ENCODE results near the gene TMEM51. TPM values are rescaled to one million over a fixed set of nuclear protein-coding genes. Genes with fewer than 3 reads are reported as not detected.
"Not testable (repeated sequence)": the region's sequence is repeated elsewhere in the genome, so short reads cannot be mapped to it uniquely, and the experiment has no call there.

Gene TMEM51
- total RNA-seq, 4 donors from 2014 or later, result 17.7 to 32.9 (median 22.9) TPM

DNA sequence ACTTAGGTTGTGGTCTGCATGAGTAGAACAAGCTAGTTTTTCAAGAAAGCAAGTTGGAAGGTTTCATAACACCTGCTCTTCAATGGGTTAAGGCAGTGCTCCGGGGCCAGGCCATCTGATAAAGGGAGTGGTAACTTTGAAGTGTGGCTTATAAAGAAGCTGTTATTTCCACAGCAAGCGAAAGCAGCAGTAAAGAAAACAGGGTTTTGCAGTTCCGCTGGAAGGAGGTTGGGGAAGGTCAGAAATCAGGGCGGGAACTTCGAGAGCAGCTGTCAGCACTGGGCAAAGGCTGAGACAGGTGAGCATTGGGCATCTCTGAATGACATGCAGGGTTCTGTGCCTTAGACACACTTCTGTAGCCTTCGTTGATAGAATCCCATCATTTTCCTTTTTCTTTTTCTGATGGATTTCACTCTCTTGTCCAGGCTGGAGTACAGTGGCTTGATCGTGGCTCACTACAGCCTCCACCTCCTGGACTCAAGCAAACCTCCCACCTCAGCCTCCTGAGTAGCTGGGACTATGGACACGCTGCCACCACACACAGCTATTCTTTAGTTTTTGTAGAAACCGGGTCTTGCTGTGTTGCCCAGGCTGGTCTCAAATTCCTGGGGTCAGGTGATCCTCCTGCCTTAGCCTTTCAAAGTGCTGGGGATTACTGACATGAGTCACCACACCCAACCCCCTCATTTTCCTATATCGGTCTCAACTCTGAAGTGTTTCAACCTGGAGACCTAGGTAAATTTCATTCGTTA, 20.5 kb downstream of the TMEM51 start:
- H3K4me3 ChIP-seq, result no peak overlapping the region
- H3K36me3 ChIP-seq, result no peaks in the 10 kb centered on the region
- no peaks in the 10 kb centered on the region for H3K9me3 ChIP-seq
- 15 to 51% methylated on average over 6 to 11 of the region's 11 CpGs for WGBS, 2 donors (ENCODE audit: low coverage in 1 of 2)
- peak overlapping the region; percentile 46 to 65 (median 56) for H3K27ac ChIP-seq
- TF ChIP-seq EP300 (IDR thresholded peaks at IDR 0.05; ENCODE audit: low read depth) (no peak), POLR2A (IDR thresholded peaks at IDR 0.05) (no peak), POLR2AphosphoS5 (IDR thresholded peaks at IDR 0.05) (peak in 2 of 3 donors; percentile 21 to 32)
- TF ChIP-seq, protein P1, sequence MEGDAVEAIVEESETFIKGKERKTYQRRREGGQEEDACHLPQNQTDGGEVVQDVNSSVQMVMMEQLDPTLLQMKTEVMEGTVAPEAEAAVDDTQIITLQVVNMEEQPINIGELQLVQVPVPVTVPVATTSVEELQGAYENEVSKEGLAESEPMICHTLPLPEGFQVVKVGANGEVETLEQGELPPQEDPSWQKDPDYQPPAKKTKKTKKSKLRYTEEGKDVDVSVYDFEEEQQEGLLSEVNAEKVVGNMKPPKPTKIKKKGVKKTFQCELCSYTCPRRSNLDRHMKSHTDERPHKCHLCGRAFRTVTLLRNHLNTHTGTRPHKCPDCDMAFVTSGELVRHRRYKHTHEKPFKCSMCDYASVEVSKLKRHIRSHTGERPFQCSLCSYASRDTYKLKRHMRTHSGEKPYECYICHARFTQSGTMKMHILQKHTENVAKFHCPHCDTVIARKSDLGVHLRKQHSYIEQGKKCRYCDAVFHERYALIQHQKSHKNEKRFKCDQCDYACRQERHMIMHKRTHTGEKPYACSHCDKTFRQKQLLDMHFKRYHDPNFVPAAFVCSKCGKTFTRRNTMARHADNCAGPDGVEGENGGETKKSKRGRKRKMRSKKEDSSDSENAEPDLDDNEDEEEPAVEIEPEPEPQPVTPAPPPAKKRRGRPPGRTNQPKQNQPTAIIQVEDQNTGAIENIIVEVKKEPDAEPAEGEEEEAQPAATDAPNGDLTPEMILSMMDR (IDR thresholded peaks at IDR 0.05), result no peak
- no peaks in the 10 kb centered on the region for H3K27me3 ChIP-seq
- intact Hi-C loops (cut with DNase I; ENCODE audit: low total_unique reads) (no loop called here), in situ Hi-C loops (cut with MboI; ENCODE audit: low pct_ligation_motif_present in 1 of 4, low pct_unique_long_range_greater_than_20kb in 1 of 4, low sequenced_read_pairs in 3 of 4) (no loop called here)
- peak; percentile 62 for DNase-seq
- peaks cover 9 to 70% (median 43%) of the 10 kb centered on the region in 4 donors for H3K4me1 ChIP-seq

DNA sequence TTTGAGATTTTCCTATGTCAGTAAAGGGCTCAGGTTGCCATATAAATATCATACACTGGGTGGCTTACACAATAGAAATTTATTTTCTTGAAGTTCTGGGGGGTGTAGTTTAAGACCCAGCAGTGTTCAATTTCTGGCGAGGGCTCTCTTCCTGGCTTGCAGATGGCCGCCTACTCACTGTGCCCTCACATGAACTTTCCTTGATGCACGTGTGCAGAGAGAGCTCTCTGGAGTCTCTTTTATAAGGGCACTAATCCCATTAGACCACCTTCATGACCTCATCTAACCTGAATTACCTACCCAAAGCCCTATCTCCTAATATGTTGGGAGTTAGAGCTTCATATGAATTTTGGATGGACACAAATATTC, 21.1 kb downstream of the TMEM51 start:
- in situ Hi-C loops (cut with MboI; ENCODE audit: low pct_ligation_motif_present in 1 of 4, low pct_unique_long_range_greater_than_20kb in 1 of 4, low sequenced_read_pairs in 3 of 4) (no loop called here), intact Hi-C loops (cut with DNase I; ENCODE audit: low total_unique reads) (no loop called here)
- H3K4me1 ChIP-seq, result peaks cover 9 to 76% (median 47%) of the 10 kb centered on the region in 4 donors
- H3K9me3 ChIP-seq, result no peaks in the 10 kb centered on the region
- no peak for DNase-seq
- H3K36me3 ChIP-seq, result no peaks in the 10 kb centered on the region
- TF ChIP-seq, protein P1 (IDR thresholded peaks at IDR 0.05), result no peak
- TF ChIP-seq POLR2A (IDR thresholded peaks at IDR 0.05) (no peak), EP300 (IDR thresholded peaks at IDR 0.05; ENCODE audit: low read depth) (no peak), POLR2AphosphoS5 (IDR thresholded peaks at IDR 0.05) (no peak)
- H3K27me3 ChIP-seq, result no peaks in the 10 kb centered on the region
- WGBS, 2 donors (ENCODE audit: low coverage in 1 of 2), result 10% methylated on average over 3 of the region's 3 CpGs; no CpG with 5 or more reads in 1 of the 2 donors
- H3K27ac ChIP-seq, result peak overlapping the region in 3 of 4 donors; percentile 49 to 65 (median 62)
- no peak overlapping the region for H3K4me3 ChIP-seq

DNA sequence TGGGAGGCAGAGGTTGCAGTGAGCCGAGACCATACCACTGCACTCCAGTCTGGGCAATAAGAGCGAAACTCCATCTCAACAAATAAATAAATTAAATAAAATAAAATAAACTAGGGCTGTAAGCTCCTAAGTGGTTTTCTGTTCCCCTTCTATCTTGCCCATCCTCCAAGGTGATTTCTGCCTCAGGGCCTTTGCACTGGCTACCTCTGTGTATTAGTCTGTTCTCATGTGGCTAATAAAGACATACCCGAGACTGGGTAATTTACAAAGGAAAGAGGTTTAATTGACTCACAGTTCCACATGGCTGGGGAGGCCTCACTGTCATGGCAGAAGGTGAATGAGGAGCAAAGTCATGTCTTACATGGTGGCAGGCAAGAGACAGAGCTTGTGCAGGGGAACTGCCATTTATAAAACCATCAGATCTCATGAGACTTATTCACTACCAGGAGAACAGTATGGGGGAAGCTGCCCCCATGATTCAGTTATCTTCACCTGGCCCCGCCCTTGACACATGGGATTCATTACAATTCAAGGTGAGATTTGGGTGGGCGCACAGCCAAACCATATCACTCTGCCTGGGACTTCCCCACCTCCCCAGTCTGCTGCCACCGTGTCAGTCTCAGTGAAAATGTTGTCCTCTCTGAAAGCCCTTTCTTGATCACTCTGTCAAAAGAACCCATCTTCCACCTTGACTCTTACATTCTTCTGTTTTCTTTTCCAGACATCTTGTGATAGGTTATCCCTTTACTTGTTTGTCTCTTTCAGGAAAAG, 22.0 kb downstream of the TMEM51 start:
- H3K27ac ChIP-seq; H3K27me3 ChIP-seq; in situ Hi-C loops (cut with MboI; ENCODE audit: low pct_ligation_motif_present in 1 of 4, low pct_unique_long_range_greater_than_20kb in 1 of 4, low sequenced_read_pairs in 3 of 4); H3K36me3 ChIP-seq; DNase-seq; H3K9me3 ChIP-seq; H3K4me3 ChIP-seq; intact Hi-C loops (cut with DNase I; ENCODE audit: low total_unique reads): not testable (repeated sequence)
- H3K4me1 ChIP-seq, result peaks cover 9 to 85% (median 50%) of the 10 kb centered on the region in 4 donors
- WGBS, 2 donors (ENCODE audit: low coverage in 1 of 2), result 79 to 100% methylated on average over 2 to 6 of the region's 6 CpGs

DNA sequence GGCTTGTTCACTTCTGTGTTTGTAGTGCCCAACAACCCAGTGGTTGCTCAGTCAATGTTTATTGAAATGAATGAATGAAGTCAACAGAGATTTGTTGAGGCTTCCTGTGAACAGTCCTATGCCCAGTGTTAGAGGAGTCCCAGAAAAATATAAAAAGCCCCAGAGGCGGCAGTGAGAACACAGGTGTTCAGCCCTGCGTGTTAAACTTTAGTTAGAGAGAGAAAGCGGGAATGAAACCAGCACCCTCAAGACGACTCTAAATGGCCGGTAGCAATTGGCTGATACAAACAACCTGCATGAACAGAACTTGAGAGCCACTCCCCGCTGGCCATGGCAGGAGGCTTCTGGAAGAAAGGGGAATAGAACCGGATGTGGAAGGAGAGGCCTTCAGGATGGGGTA, 22.6 kb downstream of the TMEM51 start:
- peaks cover 9 to 91% (median 50%) of the 10 kb centered on the region in 4 donors for H3K4me1 ChIP-seq
- in situ Hi-C loops (cut with MboI; ENCODE audit: low pct_ligation_motif_present in 1 of 4, low pct_unique_long_range_greater_than_20kb in 1 of 4, low sequenced_read_pairs in 3 of 4), result no loop called here
- no peaks in the 10 kb centered on the region for H3K36me3 ChIP-seq
- intact Hi-C loops (cut with DNase I; ENCODE audit: low total_unique reads), result no loop called here
- no peak for DNase-seq
- 68 to 83% methylated on average over 6 to 7 of the region's 7 CpGs for WGBS, 2 donors (ENCODE audit: low coverage in 1 of 2)
- no peaks in the 10 kb centered on the region for H3K9me3 ChIP-seq
- no peaks in the 10 kb centered on the region for H3K27me3 ChIP-seq
- H3K27ac ChIP-seq, result peak overlapping the region in 1 of 4 donors; percentile 27
- H3K4me3 ChIP-seq, result no peak overlapping the region
- no peak for TF ChIP-seq EP300 (IDR thresholded peaks at IDR 0.05; ENCODE audit: low read depth)

Measured in transverse colon (tissue), 4 donors.